SK-N-SH treated with all-trans-retinoic acid at 6 μM for 48 hours (cell line): Measurements from ENCODE around the gene TRIM2.

Experiments
- ATAC-seq: fragments of 200-7000 bp; cut with Tn5 transposase; 3 replicates; pipeline ENCODE4 v1.9.1; 2020; ENCODE audit warnings: mild to moderate bottlenecking, moderate library complexity
- ARNTL ChIP-seq: fragments of 450-650 bp; formaldehyde crosslinking; IDR thresholded peaks from 2 replicates; pipeline ENCODE4 v1.5.0; 2020; ENCODE audit warnings: low read depth, mild to moderate bottlenecking, moderate library complexity, borderline replicate concordance
- BACH2 ChIP-seq: fragments of 250-450 bp; sonication (Bioruptor Pico); IDR thresholded peaks from 2 replicates; pipeline ENCODE4 v1.9.0; 2021; ENCODE audit warnings: mild to moderate bottlenecking, borderline replicate concordance
- CREB5 ChIP-seq: fragments of 250-450 bp; sonication (Bioruptor Pico); IDR thresholded peaks from 2 replicates; pipeline ENCODE4 v1.5.1; 2020; ENCODE audit warnings: low read depth, mild to moderate bottlenecking, moderate library complexity
- ESRRG ChIP-seq: fragments of 250-450 bp; sonication (Bioruptor Pico); IDR thresholded peaks from 2 replicates; pipeline ENCODE4 v1.6.1; 2021; ENCODE audit warnings: mild to moderate bottlenecking
- GLIS3 ChIP-seq: fragments of 250-450 bp; sonication (Bioruptor Pico); IDR thresholded peaks from 2 replicates; pipeline ENCODE4 v1.5.0; 2020; ENCODE audit warnings: mild to moderate bottlenecking, moderate library complexity
- OSR1 ChIP-seq: fragments of 250-450 bp; sonication (Bioruptor Pico); IDR thresholded peaks from 2 replicates; pipeline ENCODE4 v1.8.0; 2022; ENCODE audit warnings: moderate library complexity, mild to moderate bottlenecking, inconsistent platforms
- PATZ1 ChIP-seq: fragments of 250-450 bp; sonication (Bioruptor Pico); IDR thresholded peaks from 2 replicates; pipeline ENCODE4 v1.8.0; 2020; ENCODE audit warnings: mild to moderate bottlenecking, moderate library complexity, borderline replicate concordance
- PPARA ChIP-seq: fragments of 250-450 bp; sonication (Bioruptor Pico); IDR thresholded peaks from 2 replicates; pipeline ENCODE4 v1.5.0; 2020; ENCODE audit warnings: mild to moderate bottlenecking, borderline replicate concordance
- TCF4 ChIP-seq: fragments of 250-450 bp; sonication (Bioruptor Pico); IDR thresholded peaks from 2 replicates; pipeline ENCODE4 v1.8.0; 2021; ENCODE audit warnings: mild to moderate bottlenecking, moderate library complexity, borderline replicate concordance
- TOX ChIP-seq: fragments of 250-450 bp; sonication (Bioruptor Pico); IDR thresholded peaks from 2 replicates; pipeline ENCODE4 v1.8.0; 2021; ENCODE audit warnings: mild to moderate bottlenecking, moderate library complexity, borderline replicate concordance
- TSHZ2 ChIP-seq: fragments of 250-450 bp; sonication (Bioruptor Pico); IDR thresholded peaks from 2 replicates; pipeline ENCODE4 v1.5.0; 2020; ENCODE audit warnings: mild to moderate bottlenecking, moderate library complexity
- ZC3H10 ChIP-seq: fragments of 250-450 bp; sonication (Bioruptor Pico); IDR thresholded peaks from 2 replicates; pipeline ENCODE4 v1.5.1; 2021; ENCODE audit warnings: mild to moderate bottlenecking, moderate library complexity
- ZFP3 ChIP-seq: fragments of 250-450 bp; sonication (Bioruptor Pico); IDR thresholded peaks from 2 replicates; pipeline ENCODE4 v1.5.0; 2020; ENCODE audit warnings: mild to moderate bottlenecking, moderate library complexity
- ZFP30 ChIP-seq: fragments of 450-650 bp; formaldehyde crosslinking; IDR thresholded peaks from 2 replicates; pipeline ENCODE4 v1.5.0; 2022; ENCODE audit warnings: mild to moderate bottlenecking, moderate library complexity
- ZNF565 ChIP-seq: fragments of 450-650 bp; formaldehyde crosslinking; conservative IDR thresholded peaks from 2 replicates; pipeline ENCODE4 v1.5.0; 2020; ENCODE audit warnings: low read depth, mild to moderate bottlenecking, moderate library complexity
- ZNF70 ChIP-seq: fragments of 450-650 bp; formaldehyde crosslinking; IDR thresholded peaks from 2 replicates; pipeline ENCODE4 v1.5.0; 2020; ENCODE audit warnings: mild to moderate bottlenecking, moderate library complexity
- ZNF8 ChIP-seq: fragments of 450-650 bp; formaldehyde crosslinking; IDR thresholded peaks from 2 replicates; pipeline ENCODE4 v1.5.0; 2020; ENCODE audit warnings: mild to moderate bottlenecking, moderate library complexity
- TF ChIP-seq, protein P1 (sequence below): fragments of 250-450 bp; sonication (Bioruptor Pico); IDR thresholded peaks from 2 replicates; pipeline ENCODE4 v1.8.0; 2021; ENCODE audit warnings: low read depth, mild to moderate bottlenecking, moderate library complexity, borderline replicate concordance

The TRIM2 gene

GRCh38 chr4:153318696-153319320 lies 114.6 kb downstream of the TRIM2 start (continued):
- TF ChIP-seq, protein P1, sequence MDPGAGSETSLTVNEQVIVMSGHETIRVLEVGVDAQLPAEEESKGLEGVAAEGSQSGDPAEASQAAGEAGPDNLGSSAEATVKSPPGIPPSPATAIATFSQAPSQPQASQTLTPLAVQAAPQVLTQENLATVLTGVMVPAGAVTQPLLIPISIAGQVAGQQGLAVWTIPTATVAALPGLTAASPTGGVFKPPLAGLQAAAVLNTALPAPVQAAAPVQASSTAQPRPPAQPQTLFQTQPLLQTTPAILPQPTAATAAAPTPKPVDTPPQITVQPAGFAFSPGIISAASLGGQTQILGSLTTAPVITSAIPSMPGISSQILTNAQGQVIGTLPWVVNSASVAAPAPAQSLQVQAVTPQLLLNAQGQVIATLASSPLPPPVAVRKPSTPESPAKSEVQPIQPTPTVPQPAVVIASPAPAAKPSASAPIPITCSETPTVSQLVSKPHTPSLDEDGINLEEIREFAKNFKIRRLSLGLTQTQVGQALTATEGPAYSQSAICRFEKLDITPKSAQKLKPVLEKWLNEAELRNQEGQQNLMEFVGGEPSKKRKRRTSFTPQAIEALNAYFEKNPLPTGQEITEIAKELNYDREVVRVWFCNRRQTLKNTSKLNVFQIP = no peak

- TF ChIP-seq ZNF565 (CRISPR knock-in tag) = no peak
- no peak for TF ChIP-seq ZNF70
- ATAC-seq = no peak
These were observed 118.5 kb downstream of the TRIM2 start for GRCh38 chr4:153322791-153323190.

- TF ChIP-seq TSHZ2 (CRISPR knock-in tag) (no peak), TCF4 (CRISPR knock-in tag) (no peak), GLIS3 (no peak), ZNF8 (CRISPR knock-in tag) (no peak)
- TF ChIP-seq, protein P1 = no peak
- TF ChIP-seq, all 23 proteins: peak for 0
- no peak for ATAC-seq
These were observed 119.8 kb downstream of the TRIM2 start for GRCh38 chr4:153324046-153324445.

DNA sequence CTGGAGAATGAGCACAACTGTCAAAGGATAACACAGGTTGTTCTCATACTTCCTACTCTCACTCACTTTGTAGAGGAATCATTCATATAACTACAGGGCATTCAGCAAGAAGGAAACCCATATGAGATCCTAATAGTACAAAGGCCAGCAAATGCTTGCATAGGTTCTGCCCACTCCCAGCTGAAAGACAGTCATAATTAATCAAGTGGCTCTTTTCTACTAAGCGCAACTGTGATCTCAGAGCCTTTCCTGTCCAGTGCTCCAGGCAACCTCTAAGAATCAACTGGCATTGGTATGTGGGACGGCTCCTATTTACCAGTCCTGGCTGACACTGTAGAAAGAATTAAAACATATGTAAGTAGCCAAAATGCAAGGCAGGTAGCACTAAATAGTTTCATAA lies 121.3 kb downstream of the TRIM2 start:
- no peak for ATAC-seq
- TF ChIP-seq TOX (CRISPR knock-in tag) (no peak), TCF4 (CRISPR knock-in tag) (no peak), ZFP3 (no peak), ARNTL (CRISPR knock-in tag) (no peak), PPARA (CRISPR knock-in tag) (no peak), ZC3H10 (CRISPR knock-in tag) (no peak), GLIS3 (no peak), BACH2 (CRISPR knock-in tag) (no peak), ZFP30 (CRISPR knock-in tag) (no peak), ZNF565 (CRISPR knock-in tag) (no peak), OSR1 (CRISPR knock-in tag) (no peak), ZNF70 (no peak), CREB5 (CRISPR knock-in tag) (no peak)
- TF ChIP-seq, protein P1 = no peak

- ATAC-seq = no peak
- TF ChIP-seq BACH2 (CRISPR knock-in tag) = no peak
- TF ChIP-seq ZNF8 (CRISPR knock-in tag) = no peak
- TF ChIP-seq PPARA (CRISPR knock-in tag) = no peak
- TF ChIP-seq, protein P1 = no peak
- no peak for TF ChIP-seq ZC3H10 (CRISPR knock-in tag)
- no peak for TF ChIP-seq CREB5 (CRISPR knock-in tag)
- no peak for TF ChIP-seq ESRRG (CRISPR knock-in tag)
- TF ChIP-seq PATZ1 = no peak
- TF ChIP-seq ZFP3 = no peak
- no peak for TF ChIP-seq GLIS3
- TF ChIP-seq TOX (CRISPR knock-in tag) = no peak
- TF ChIP-seq ZNF565 (CRISPR knock-in tag) = no peak
These were observed 122.3 kb downstream of the TRIM2 start for GRCh38 chr4:153326513-153326912.
